Endothelial cell (in vitro differentiated cells): ENCODE data around the gene MYO7B. TPM values are rescaled to one million over a fixed set of nuclear protein-coding genes. Genes with fewer than 3 reads are reported as not detected.

Experiments
- DNase-seq: peaks from one replicate; pipeline ENCODE4 v3.0.0; 2021; ENCODE audit warnings: low spot score
- H3K27ac Mint-ChIP-seq: one replicate; pipeline ENCODE4 v1.8.0; 2021; ENCODE audit warnings: mixed read lengths, inconsistent platforms; ENCODE audit not compliant: unreplicated experiment
- H3K27me3 Mint-ChIP-seq: one replicate; pipeline ENCODE4 v1.8.0; 2021; ENCODE audit warnings: mild to moderate bottlenecking, moderate library complexity, mixed read lengths, inconsistent platforms; ENCODE audit not compliant: unreplicated experiment
- H3K36me3 Mint-ChIP-seq: one replicate; pipeline ENCODE4 v1.8.0; 2021; ENCODE audit warnings: mild to moderate bottlenecking, low read depth, mixed read lengths, inconsistent platforms; ENCODE audit not compliant: unreplicated experiment
- H3K4me1 Mint-ChIP-seq: one replicate; pipeline ENCODE4 v1.8.0; 2021; ENCODE audit warnings: mild to moderate bottlenecking, mixed read lengths, inconsistent platforms; ENCODE audit not compliant: unreplicated experiment
- H3K4me3 Mint-ChIP-seq: one replicate; pipeline ENCODE4 v1.8.0; 2021; ENCODE audit warnings: mild to moderate bottlenecking, mixed read lengths, inconsistent platforms; ENCODE audit not compliant: unreplicated experiment
- H3K9me3 Mint-ChIP-seq: one replicate; pipeline ENCODE4 v1.8.0; 2021; ENCODE audit warnings: mixed read lengths, inconsistent platforms; ENCODE audit not compliant: unreplicated experiment
- CTCF ChIP-seq: fragments of 200-600 bp; sonication (generic); IDR thresholded peaks from one replicate; pipeline ENCODE4 v1.5.0; 2021; ENCODE audit warnings: antibody characterized with exemption; ENCODE audit not compliant: unreplicated experiment
- total RNA-seq: library from RNA; stranded (reverse); fragmentation: NEBNext Ultra II Directional; extraction: Animal tissue kit (Norgen Biotek cat#: 25700); gene quantifications from one replicate; pipeline ENCODE4 v1.2.1, GENCODE V29; 2021; ENCODE audit not compliant: unreplicated experiment

The MYO7B gene
- total RNA-seq, 1 donor from 2014 or later, result 0.90 TPM

- H3K9me3 Mint-ChIP-seq, result no peaks in the 10 kb centered on the region
- H3K27me3 Mint-ChIP-seq, result peaks cover 5% of the 10 kb centered on the region
- H3K27ac Mint-ChIP-seq, result no peak overlapping the region
- H3K36me3 Mint-ChIP-seq, result no peaks in the 10 kb centered on the region
- TF ChIP-seq CTCF, result no peak
- no peak overlapping the region for H3K4me3 Mint-ChIP-seq
- H3K4me1 Mint-ChIP-seq, result no peaks in the 10 kb centered on the region
- no peak for DNase-seq
Observed at GRCh38 chr2:127669056-127669455, 133.6 kb downstream of the MYO7B start.

GRCh38 chr2:127670055-127670956 is 134.8 kb downstream of the MYO7B start:
- no peak overlapping the region for H3K4me3 Mint-ChIP-seq
- H3K4me1 Mint-ChIP-seq, result peaks cover 2% of the 10 kb centered on the region
- H3K36me3 Mint-ChIP-seq, result no peaks in the 10 kb centered on the region
- DNase-seq, result no peak
- peaks cover 6% of the 10 kb centered on the region for H3K27me3 Mint-ChIP-seq
- no peaks in the 10 kb centered on the region for H3K9me3 Mint-ChIP-seq
- no peak overlapping the region for H3K27ac Mint-ChIP-seq
- no peak for TF ChIP-seq CTCF

GRCh38 chr2:127670957-127671290 is 135.4 kb downstream of the MYO7B start:
- DNase-seq, result no peak
- Mint-ChIP-seq H3K4me3 (no peak overlapping the region), H3K27me3 (peaks cover 8% of the 10 kb centered on the region), H3K9me3 (no peaks in the 10 kb centered on the region), H3K36me3 (no peaks in the 10 kb centered on the region), H3K4me1 (peaks cover 2% of the 10 kb centered on the region), H3K27ac (no peak overlapping the region)
- no peak for TF ChIP-seq CTCF

GRCh38 chr2:127671557-127672302 is 136.2 kb downstream of the MYO7B start:
- peaks cover 16% of the 10 kb centered on the region for H3K27me3 Mint-ChIP-seq
- no peak overlapping the region for H3K4me3 Mint-ChIP-seq
- no peaks in the 10 kb centered on the region for H3K9me3 Mint-ChIP-seq

More at GRCh38 chr2:127671557-127672302, 136.2 kb downstream of the MYO7B start:
- no peak for DNase-seq
- peaks cover 2% of the 10 kb centered on the region for H3K4me1 Mint-ChIP-seq
- no peak overlapping the region for H3K27ac Mint-ChIP-seq
- H3K36me3 Mint-ChIP-seq, result no peaks in the 10 kb centered on the region
- TF ChIP-seq CTCF, result no peak
